T1000 (cell line): ENCODE measurements around the gene KIF19.
"Not testable (repeated sequence)": the region's sequence is repeated elsewhere in the genome, so short reads cannot be mapped to it uniquely, and the experiment has no call there.

ENCODE experiments used
- DNase-seq: peaks from one replicate; lab custom pipeline; 2025; ENCODE audit warnings: mixed read lengths; lab: John Stamatoyannopoulos, UW

KIF19 gene, protein sequence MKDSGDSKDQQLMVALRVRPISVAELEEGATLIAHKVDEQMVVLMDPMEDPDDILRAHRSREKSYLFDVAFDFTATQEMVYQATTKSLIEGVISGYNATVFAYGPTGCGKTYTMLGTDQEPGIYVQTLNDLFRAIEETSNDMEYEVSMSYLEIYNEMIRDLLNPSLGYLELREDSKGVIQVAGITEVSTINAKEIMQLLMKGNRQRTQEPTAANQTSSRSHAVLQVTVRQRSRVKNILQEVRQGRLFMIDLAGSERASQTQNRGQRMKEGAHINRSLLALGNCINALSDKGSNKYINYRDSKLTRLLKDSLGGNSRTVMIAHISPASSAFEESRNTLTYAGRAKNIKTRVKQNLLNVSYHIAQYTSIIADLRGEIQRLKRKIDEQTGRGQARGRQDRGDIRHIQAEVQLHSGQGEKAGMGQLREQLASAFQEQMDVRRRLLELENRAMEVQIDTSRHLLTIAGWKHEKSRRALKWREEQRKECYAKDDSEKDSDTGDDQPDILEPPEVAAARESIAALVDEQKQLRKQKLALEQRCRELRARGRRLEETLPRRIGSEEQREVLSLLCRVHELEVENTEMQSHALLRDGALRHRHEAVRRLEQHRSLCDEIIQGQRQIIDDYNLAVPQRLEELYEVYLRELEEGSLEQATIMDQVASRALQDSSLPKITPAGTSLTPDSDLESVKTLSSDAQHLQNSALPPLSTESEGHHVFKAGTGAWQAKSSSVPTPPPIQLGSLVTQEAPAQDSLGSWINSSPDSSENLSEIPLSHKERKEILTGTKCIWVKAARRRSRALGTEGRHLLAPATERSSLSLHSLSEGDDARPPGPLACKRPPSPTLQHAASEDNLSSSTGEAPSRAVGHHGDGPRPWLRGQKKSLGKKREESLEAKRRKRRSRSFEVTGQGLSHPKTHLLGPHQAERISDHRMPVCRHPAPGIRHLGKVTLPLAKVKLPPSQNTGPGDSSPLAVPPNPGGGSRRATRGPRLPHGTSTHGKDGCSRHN

DNA sequence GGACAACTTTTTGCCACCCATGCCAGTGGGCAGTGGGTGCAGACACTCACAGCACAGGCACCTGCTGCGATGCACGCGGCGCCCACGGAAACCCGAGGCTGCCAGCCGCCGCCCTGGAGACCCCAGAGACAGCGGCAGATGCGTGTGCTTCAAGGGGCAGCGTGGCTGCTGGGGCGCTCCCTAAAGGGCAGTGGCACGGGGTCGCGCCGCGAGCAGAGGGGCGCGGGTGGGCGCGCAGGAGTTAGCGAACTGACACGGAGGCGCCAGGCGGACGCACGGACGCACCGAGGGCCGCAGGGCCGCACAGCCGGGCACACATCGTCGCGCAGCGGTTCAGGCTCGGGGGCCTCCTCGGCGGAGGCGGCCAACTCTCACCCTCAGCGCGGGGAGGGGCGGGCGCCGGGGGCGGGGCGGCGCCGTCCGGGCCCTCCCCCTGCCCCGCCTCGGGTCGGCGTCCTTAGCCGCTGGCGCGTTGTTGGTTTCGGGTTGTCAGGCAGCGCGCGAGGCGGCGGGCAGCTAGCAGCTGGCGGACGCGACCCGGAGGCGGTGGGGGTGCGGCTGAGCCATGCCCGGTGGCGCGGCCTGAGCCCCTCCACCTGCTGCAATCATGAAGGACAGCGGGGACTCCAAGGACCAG lies at the start of gene KIF19:
TSS of gene KIF19 (plus strand) at position 484 of the 637 bp plus-strand sequence. CDS start at position 608, 124 bp downstream.
- DNase-seq, result no peak

- DNase-seq, result no peak
Observed at GRCh38 chr17:74276541-74277009, 49.5 kb upstream of the KIF19 start.

DNA sequence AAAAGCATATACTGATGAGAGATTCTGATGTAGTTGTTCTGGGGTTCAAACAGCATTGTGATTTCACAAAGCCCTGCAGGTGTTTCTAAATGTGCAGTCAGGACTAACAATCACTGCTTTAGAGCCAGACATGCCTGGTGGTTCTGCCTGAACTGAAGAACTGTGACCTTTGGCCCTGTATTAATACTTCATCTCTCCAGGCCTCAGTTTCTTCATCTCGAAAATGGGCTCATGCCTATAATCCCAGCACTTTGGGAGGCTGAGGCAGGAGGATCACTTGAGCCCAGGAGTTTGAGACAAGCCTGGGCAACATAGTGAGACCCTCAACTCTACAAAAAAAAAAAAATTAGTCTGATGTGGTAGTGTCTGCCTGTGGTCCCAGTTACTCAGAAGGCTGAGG lies 48.1 kb upstream of the KIF19 start:
- DNase-seq, result no peak

- not testable (repeated sequence) for DNase-seq
Observed at GRCh38 chr17:74279617-74280016, 46.4 kb upstream of the KIF19 start.

GRCh38 chr17:74280093-74280513 lies 45.9 kb upstream of the KIF19 start:
- DNase-seq, result no peak

DNA sequence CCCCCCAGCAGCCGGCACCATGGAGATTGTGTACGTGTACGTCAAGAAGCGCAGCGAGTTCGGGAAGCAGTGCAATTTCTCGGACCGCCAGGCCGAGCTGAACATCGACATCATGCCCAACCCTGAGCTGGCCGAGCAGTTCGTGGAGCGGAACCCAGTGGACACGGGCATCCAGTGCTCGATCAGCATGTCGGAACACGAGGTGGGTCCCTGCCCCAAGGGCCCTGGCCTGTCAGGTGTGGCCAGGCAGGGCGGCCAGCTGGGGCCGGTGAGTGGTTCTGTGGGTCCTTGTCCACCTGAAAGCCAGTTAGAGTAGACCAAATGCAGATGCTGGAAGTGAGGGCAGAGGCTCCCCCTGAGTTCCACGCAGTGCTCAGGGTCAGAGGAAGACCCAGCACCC lies 44.2 kb upstream of the KIF19 start:
- no peak for DNase-seq

- DNase-seq, result not testable (repeated sequence)
Observed at GRCh38 chr17:74282274-74282586, 43.8 kb upstream of the KIF19 start.

- no peak for DNase-seq
Observed at GRCh38 chr17:74282587-74283370, 43.2 kb upstream of the KIF19 start.

DNA sequence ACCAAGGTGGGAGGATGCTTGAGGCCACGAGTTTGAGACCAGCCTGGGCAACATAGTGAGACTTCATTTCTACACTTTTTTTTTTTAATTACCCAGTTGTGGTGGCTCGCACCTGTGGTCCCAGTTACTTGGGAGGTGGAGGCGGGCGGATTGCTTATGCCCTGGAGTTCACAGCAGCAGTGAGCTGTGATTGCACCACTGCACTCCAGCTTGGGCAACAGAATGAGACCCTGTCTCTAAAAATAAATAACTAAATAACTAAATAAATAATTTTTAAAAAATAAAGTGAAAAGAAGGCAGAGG lies 42.7 kb upstream of the KIF19 start:
- DNase-seq, result no peak

GRCh38 chr17:74287031-74287602 lies 38.9 kb upstream of the KIF19 start:
- DNase-seq, result no peak

DNA sequence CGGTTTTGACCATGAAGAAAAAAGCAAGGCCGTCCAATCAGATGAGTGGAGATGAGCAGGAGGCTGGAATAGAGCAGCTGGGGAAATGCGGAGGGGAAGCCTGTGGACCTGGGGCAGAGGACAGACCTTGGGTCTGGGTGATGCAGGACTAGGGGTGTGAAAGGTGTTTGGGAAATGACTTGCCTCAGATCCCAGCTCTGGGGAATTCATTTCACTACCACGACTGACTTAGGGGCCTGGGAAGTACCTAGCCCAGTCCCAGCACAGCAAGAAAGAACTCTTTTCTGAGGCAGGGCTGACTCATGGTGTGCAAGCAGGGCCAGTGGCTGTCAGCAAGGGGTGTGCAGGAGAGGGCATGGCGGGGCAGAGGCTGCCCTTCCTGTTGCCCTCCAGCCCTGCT lies 37.2 kb upstream of the KIF19 start:
- no peak for DNase-seq

- no peak for DNase-seq
Observed at GRCh38 chr17:74289688-74290087, 36.3 kb upstream of the KIF19 start.

- DNase-seq, result no peak
Observed at GRCh38 chr17:74290340-74290739, 35.7 kb upstream of the KIF19 start.

- no peak for DNase-seq
Observed at GRCh38 chr17:74292495-74292894, 33.5 kb upstream of the KIF19 start.

DNA sequence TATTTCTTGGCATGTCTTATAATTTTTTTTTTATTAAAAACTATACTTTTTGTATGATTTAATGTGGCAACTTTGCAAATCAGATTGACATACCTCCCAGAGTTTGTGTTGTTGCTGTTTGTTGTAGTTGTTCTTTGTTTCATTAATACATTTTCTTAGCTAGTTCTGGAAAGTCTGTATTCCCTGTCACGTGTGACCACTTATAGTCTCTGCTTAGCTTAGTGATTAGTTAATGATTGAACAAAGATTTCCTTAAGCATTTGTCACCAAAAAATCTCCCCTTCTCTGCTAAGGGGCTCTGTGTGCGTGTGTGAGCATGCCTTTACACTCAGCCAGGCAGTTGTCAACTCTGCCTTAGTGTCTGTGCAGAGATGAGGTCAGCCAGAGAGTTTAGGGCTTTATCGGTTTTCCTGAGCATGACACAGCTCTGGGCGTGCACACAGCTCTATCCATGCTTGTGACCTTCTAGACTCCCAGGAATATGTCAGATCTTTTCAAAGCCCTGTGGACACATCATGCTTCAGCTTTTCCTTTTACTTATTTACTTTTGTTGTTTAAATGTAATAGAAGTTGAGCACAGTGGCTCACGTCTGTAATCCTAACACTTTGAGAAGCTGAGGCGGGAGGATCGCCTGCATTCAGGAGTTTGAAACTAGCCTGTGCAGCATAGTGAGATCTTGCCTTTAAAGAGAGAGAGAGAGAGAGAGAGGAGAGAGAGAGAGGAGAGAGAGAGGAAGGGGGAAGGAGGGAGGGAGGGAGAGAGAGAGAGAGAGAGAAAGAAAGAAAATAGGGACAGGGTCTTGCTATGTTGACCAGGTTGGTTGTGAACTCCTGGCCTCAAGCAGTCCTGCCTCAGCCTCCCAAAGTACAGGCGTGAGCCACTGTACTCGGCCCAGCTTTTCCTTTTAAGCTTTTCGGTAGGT lies 30.1 kb upstream of the KIF19 start:
- DNase-seq, result no peak

DNA sequence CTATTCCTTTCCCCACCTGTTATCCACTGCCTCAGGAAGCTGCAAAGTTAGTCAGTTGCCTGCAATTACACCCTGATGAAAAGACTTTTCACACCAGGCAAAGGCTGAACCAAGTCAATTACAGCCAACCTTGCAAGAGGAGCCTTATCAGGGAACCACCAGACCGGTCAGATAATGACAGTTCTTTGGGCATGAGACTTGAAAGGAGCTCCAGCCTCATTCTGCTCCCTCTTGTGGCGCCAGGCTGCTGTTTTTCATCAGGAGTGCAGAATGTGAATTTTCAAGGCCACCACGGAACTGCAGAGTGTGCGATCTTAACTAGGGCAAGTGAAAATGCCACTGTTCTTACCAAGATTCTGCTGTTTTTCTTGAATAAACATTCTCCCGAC lies 29.5 kb upstream of the KIF19 start:
- no peak for DNase-seq

GRCh38 chr17:74297941-74298340 lies 28.1 kb upstream of the KIF19 start:
- DNase-seq, result no peak

GRCh38 chr17:74298778-74299177 lies 27.2 kb upstream of the KIF19 start:
- no peak for DNase-seq

GRCh38 chr17:74299226-74300009 lies 26.6 kb upstream of the KIF19 start:
- no peak for DNase-seq
